Epithelial cell of proximal tubule (primary cell): Measurements from ENCODE around the gene MIGA2. TPM values are rescaled to one million over a fixed set of nuclear protein-coding genes. Genes with fewer than 3 reads are reported as not detected.

Source experiments
- DNase-seq: peaks from one replicate; pipeline ENCODE4 v3.0.0-alpha.2; 2011; ENCODE audit warnings: low read depth
- H3K4me3 ChIP-seq: 2 replicates; pipeline ENCODE4 v1.5.1; 2011; ENCODE audit warnings: low read depth, mild to moderate bottlenecking, low read length
- total RNA-seq: library from RNA; depleted of rRNA; stranded (reverse); fragments of >200 nt; gene quantifications from 2 replicates; pipeline ENCODE4 v1.2.3, GENCODE V29; 2015
- TF ChIP-seq, protein P1 (sequence below): conservative IDR thresholded peaks from 2 replicates; pipeline ENCODE4 v1.5.1; 2012; ENCODE audit warnings: low read depth, mild to moderate bottlenecking, low read length

MIGA2 gene
- total RNA-seq, 1 donor from 2014 or later: 18.0 TPM

GRCh38 chr9:129022037-129022436, 14.4 kb upstream of the MIGA2 start:
- DNase-seq: no peak
- TF ChIP-seq, protein P1, sequence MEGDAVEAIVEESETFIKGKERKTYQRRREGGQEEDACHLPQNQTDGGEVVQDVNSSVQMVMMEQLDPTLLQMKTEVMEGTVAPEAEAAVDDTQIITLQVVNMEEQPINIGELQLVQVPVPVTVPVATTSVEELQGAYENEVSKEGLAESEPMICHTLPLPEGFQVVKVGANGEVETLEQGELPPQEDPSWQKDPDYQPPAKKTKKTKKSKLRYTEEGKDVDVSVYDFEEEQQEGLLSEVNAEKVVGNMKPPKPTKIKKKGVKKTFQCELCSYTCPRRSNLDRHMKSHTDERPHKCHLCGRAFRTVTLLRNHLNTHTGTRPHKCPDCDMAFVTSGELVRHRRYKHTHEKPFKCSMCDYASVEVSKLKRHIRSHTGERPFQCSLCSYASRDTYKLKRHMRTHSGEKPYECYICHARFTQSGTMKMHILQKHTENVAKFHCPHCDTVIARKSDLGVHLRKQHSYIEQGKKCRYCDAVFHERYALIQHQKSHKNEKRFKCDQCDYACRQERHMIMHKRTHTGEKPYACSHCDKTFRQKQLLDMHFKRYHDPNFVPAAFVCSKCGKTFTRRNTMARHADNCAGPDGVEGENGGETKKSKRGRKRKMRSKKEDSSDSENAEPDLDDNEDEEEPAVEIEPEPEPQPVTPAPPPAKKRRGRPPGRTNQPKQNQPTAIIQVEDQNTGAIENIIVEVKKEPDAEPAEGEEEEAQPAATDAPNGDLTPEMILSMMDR: no peak
- no peak overlapping the region for H3K4me3 ChIP-seq

GRCh38 chr9:129023036-129023907, 13.2 kb upstream of the MIGA2 start:
- DNase-seq: no peak
- TF ChIP-seq, protein P1: no peak
- no peak overlapping the region for H3K4me3 ChIP-seq

DNA sequence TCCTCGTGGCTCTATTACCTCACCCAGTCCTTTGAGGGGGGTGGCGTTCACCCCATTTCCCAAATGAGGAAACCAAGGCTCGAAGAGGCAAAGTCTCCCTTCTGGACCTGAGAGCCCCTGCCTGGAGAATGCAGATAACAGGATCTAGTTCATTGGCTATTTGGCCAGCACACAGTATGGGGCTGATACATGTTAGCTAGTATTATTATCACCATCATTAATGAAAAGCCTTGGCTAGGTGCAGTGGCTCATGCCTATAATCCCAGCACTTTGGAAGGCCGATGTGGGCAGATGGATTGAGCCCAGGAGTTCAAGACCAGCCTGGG, 12.6 kb upstream of the MIGA2 start:
- TF ChIP-seq, protein P1: no peak
- DNase-seq: no peak
- no peak overlapping the region for H3K4me3 ChIP-seq

DNA sequence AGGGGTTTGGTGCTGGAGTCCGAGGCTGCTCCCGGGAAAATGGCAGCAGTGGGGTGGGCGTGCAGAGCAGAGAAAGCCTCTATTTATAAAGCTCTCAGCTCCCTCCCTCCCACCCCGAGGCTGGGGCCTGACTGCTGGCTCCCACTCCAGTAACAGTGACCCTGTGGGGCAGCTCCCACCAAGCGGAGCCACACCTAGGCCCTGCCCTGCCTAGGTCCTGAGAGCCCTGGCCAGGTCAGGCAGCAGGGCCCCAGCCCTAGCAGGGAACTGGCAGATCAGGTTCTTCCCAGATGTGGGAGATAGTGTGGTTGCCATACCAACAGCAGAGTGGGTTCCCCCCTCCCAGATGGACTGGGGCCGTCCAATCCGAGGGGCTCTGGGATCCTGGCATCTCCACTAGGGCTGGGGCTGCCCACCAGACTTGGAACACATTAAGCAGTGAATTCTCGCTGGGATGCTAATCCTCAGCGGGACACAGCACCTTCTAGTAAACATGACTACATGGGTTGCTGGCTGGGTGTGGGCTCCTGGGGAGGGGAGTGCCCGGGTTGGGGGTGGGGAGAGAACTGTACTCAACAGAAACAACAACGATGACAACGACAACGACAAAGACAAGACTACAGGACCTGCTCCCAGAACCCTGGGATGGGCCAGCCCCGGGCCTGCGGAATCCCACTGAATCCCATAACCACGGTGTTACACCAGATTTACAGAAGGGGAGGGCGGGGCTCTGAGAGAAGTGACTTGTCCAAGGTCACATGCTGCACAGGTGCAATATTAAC, 9.8 kb upstream of the MIGA2 start:
- TF ChIP-seq, protein P1: no peak
- peak overlapping the region; percentile 95 for H3K4me3 ChIP-seq
- DNase-seq: no peak

GRCh38 chr9:129027224-129027684, 9.2 kb upstream of the MIGA2 start:
- no peak for DNase-seq
- peak overlapping the region; percentile 95 for H3K4me3 ChIP-seq
- TF ChIP-seq, protein P1: no peak

GRCh38 chr9:129027685-129028191, 8.7 kb upstream of the MIGA2 start:
- DNase-seq: no peak
- H3K4me3 ChIP-seq: peak overlapping the region; percentile 95
- TF ChIP-seq, protein P1: no peak
